ENCODE results near the gene OR2T34.

DNA sequence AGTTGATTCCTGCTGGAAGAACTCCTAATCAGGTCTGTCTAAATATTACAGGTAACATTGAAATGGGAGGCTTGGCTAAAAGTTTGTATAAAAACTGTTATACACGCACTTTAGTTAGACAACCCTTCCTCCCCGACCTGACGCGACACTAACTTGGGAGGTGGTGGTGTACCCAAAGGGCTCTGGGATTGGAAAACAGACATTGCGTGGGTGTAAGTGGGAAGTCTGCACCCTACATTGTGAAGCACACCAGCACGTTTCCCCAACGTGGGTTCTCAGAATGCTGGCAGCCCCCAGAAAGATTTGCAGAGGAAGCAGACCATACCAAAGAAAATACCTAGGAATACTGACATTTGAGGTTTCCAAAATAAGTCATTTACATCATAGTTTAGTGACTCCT, 43.6 kb upstream of the OR2T34 start:
- TF ChIP-seq, protein P1, sequence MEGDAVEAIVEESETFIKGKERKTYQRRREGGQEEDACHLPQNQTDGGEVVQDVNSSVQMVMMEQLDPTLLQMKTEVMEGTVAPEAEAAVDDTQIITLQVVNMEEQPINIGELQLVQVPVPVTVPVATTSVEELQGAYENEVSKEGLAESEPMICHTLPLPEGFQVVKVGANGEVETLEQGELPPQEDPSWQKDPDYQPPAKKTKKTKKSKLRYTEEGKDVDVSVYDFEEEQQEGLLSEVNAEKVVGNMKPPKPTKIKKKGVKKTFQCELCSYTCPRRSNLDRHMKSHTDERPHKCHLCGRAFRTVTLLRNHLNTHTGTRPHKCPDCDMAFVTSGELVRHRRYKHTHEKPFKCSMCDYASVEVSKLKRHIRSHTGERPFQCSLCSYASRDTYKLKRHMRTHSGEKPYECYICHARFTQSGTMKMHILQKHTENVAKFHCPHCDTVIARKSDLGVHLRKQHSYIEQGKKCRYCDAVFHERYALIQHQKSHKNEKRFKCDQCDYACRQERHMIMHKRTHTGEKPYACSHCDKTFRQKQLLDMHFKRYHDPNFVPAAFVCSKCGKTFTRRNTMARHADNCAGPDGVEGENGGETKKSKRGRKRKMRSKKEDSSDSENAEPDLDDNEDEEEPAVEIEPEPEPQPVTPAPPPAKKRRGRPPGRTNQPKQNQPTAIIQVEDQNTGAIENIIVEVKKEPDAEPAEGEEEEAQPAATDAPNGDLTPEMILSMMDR (conservative IDR thresholded peaks at IDR 0.05; ENCODE audit: low read depth, low read length), result no peak
- TF ChIP-seq MAZ (IDR thresholded peaks at IDR 0.05; ENCODE audit: borderline replicate concordance, low read depth, low read length) (no peak), RAD21 (IDR thresholded peaks at IDR 0.05; ENCODE audit: low read length) (no peak), BHLHE40 (IDR thresholded peaks at IDR 0.05; ENCODE audit: low read depth, low read length) (no peak), POLR2A (IDR thresholded peaks at IDR 0.05; ENCODE audit: low read depth, low read length) (no peak), MXI1 (IDR thresholded peaks at IDR 0.05; ENCODE audit: borderline replicate concordance, low read depth, low read length) (no peak), RFX5 (IDR thresholded peaks at IDR 0.05; ENCODE audit: low read depth, low read length) (no peak)
- TF ChIP-seq, protein P2, sequence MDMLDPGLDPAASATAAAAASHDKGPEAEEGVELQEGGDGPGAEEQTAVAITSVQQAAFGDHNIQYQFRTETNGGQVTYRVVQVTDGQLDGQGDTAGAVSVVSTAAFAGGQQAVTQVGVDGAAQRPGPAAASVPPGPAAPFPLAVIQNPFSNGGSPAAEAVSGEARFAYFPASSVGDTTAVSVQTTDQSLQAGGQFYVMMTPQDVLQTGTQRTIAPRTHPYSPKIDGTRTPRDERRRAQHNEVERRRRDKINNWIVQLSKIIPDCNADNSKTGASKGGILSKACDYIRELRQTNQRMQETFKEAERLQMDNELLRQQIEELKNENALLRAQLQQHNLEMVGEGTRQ (IDR thresholded peaks at IDR 0.05; ENCODE audit: low read depth, low read length), result no peak
